Large intestine (tissue), 3 donors: ENCODE results near the gene GABPB2. TPM values are rescaled to one million over a fixed set of nuclear protein-coding genes. Genes with fewer than 3 reads are reported as not detected.
A peak's percentile ranks its signal among the peaks of the same experiment; 100 is the strongest.

Experiments used
- DNase-seq, 2 donors: peaks; one replicate each; pipeline versions ENCODE4 v3.0.0 to v3.0.0-alpha.2; 2013
- H3K27ac ChIP-seq: one replicate; pipeline ENCODE4 v1.5.1; 2013; ENCODE audit warnings: low read length
- H3K27me3 ChIP-seq: 2 replicates; pipeline ENCODE4 v1.6.1; 2013; ENCODE audit warnings: low read length; ENCODE audit not compliant: control insufficient read depth, insufficient read depth
- H3K36me3 ChIP-seq: 2 replicates; pipeline ENCODE4 v1.6.1; 2013; ENCODE audit warnings: low read length; ENCODE audit not compliant: control insufficient read depth, insufficient read depth
- H3K4me1 ChIP-seq: one replicate; pipeline ENCODE4 v1.6.1; 2013; ENCODE audit warnings: low read length; ENCODE audit not compliant: control insufficient read depth, insufficient read depth
- H3K4me3 ChIP-seq: one replicate; pipeline ENCODE4 v1.5.1; 2013; ENCODE audit warnings: low read length
- H3K9me3 ChIP-seq: one replicate; pipeline ENCODE4 v1.6.1; 2013; ENCODE audit warnings: mild to moderate bottlenecking, low read depth, low read length, moderate library complexity; ENCODE audit not compliant: control insufficient read depth
- WGBS: methylation state at CpG from one replicate; pipeline ENCODE4 v1.1.5; 2013; ENCODE audit warnings: low lambda C conversion rate; ENCODE audit not compliant: insufficient coverage; 5-methylcytosine and 5-hydroxymethylcytosine counted together
- polyA plus RNA-seq: library from polyadenylated mRNA; unstranded; fragments of 120-200 nt; gene quantifications from one replicate; pipeline ENCODE4 v1.2.1, GENCODE V29; 2013

GABPB2 gene
- polyA plus RNA-seq, 1 donor: 11.6 TPM

DNA sequence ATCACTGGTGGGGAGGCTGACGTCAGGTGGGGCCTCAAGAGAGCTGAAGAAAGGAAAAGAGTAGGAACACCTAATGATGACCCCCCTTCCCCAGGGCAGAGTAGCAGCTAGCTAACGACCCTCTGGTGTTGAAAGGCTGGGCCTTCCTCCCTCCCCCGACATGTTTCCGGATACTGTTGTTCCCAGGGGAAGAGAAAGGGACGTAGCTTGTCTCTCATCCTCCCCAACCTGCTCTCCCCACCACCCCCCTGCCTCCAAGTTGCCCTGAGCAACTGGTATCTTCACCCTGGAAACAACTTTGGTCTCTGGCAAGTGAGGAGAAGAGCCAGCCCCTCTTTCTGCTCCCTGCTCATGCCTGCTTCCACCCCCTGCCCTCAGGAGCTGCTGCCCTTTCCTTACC lies 73.4 kb downstream of the GABPB2 start:
- H3K27me3 ChIP-seq: peaks cover 4% of the 10 kb centered on the region
- no peak overlapping the region for H3K27ac ChIP-seq
- no CpG with 5 or more reads among the region's 5 CpGs for WGBS
- H3K36me3 ChIP-seq: peaks cover 16% of the 10 kb centered on the region
- H3K4me1 ChIP-seq: peaks cover 29% of the 10 kb centered on the region
- DNase-seq: no peak
- H3K9me3 ChIP-seq: no peaks in the 10 kb centered on the region
- no peak overlapping the region for H3K4me3 ChIP-seq

DNA sequence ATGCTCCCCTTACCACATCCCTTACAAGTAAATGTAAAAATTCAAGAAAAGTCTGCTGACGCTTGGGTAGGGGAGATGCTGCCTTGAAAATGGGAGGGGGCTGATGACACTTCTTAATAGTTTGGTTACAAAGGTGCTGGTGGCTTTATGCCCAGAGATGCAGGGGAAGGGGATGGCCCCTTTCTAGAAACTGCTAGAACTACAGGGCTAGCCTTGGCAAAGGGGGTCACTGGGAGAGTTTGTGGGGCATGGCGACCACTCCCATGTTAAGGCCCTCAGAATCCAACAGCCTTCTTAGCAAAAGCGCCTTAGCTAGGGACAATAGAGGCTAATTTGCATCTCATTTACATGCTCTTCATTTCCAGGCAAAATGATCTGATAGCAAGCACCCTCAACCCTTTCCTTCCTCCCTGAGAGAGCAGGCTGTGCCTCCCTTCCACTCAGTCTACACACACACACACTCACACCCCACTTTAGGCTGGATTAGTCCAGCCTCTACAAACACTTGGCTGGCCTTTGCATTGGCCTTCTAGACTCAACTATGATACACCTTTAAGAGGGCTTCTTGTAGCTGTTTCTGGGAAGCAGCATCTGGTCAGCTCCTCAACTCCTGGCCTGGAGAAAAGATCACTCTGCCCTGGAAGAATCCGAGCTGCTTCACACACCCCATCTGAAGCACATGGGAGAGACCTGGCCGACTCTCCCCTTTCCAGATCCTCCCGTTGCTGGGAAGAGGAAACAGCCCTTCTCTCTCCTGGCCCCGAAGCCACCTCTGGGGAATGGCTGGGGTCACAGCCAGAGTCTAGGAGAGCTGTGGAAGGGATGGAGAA lies 74.1 kb downstream of the GABPB2 start:
- H3K27ac ChIP-seq: no peak overlapping the region
- WGBS: 80% methylated on average over 1 of the region's 7 CpGs
- peaks cover 4% of the 10 kb centered on the region for H3K27me3 ChIP-seq
- peak overlapping the region; percentile 92 for H3K4me3 ChIP-seq
- no peaks in the 10 kb centered on the region for H3K9me3 ChIP-seq
- peaks cover 10% of the 10 kb centered on the region for H3K36me3 ChIP-seq
- no peak for DNase-seq
- peaks cover 29% of the 10 kb centered on the region for H3K4me1 ChIP-seq

GRCh38 chr1:151145304-151146071 lies 74.9 kb downstream of the GABPB2 start:
- Histone ChIP-seq H3K9me3 (no peaks in the 10 kb centered on the region), H3K4me3 (peak overlapping the region; percentile 92), H3K27me3 (peaks cover 4% of the 10 kb centered on the region), H3K36me3 (peaks cover 4% of the 10 kb centered on the region), H3K4me1 (peaks cover 29% of the 10 kb centered on the region), H3K27ac (no peak overlapping the region)
- DNase-seq: peak in 1 of 2 donors; percentile 63
- WGBS: 20% methylated on average over 1 of the region's 43 CpGs

GRCh38 chr1:151146072-151146411 lies 75.5 kb downstream of the GABPB2 start:
- H3K4me3 ChIP-seq: peak overlapping the region; percentile 92
- no peak for DNase-seq
- H3K9me3 ChIP-seq: no peaks in the 10 kb centered on the region
- H3K27ac ChIP-seq: peak overlapping the region; percentile 24
- H3K4me1 ChIP-seq: peaks cover 29% of the 10 kb centered on the region
- H3K27me3 ChIP-seq: peaks cover 4% of the 10 kb centered on the region
- WGBS: no CpG with 5 or more reads among the region's 26 CpGs
- H3K36me3 ChIP-seq: peaks cover 4% of the 10 kb centered on the region

GRCh38 chr1:151146412-151147131 lies 76.0 kb downstream of the GABPB2 start, which contains the start of gene SEMA6C:
SEMA6C (minus strand) TSS chr1:151146631; CDS start chr1:151142621, 4,010 bp downstream.
- Histone ChIP-seq H3K4me1 (peaks cover 29% of the 10 kb centered on the region), H3K36me3 (peaks cover 4% of the 10 kb centered on the region), H3K27me3 (peaks cover 4% of the 10 kb centered on the region), H3K4me3 (peak within 1 kb of the TSS; percentile 92), H3K27ac (peak within 1 kb of the TSS; percentile 62), H3K9me3 (no peaks in the 10 kb centered on the region)
- WGBS: no CpG with 5 or more reads among the region's 61 CpGs
- peak; percentile 92 to 96 for DNase-seq

- peaks cover 4% of the 10 kb centered on the region for H3K36me3 ChIP-seq
- no peak for DNase-seq
- no CpG with 5 or more reads among the region's 7 CpGs for WGBS
- H3K4me1 ChIP-seq: peaks cover 29% of the 10 kb centered on the region
- peaks cover 4% of the 10 kb centered on the region for H3K27me3 ChIP-seq
- H3K4me3 ChIP-seq: peak overlapping the region; percentile 92
- peak overlapping the region; percentile 62 for H3K27ac ChIP-seq
- H3K9me3 ChIP-seq: no peaks in the 10 kb centered on the region
Observed at GRCh38 chr1:151147132-151147503, 76.6 kb downstream of the GABPB2 start.

DNA sequence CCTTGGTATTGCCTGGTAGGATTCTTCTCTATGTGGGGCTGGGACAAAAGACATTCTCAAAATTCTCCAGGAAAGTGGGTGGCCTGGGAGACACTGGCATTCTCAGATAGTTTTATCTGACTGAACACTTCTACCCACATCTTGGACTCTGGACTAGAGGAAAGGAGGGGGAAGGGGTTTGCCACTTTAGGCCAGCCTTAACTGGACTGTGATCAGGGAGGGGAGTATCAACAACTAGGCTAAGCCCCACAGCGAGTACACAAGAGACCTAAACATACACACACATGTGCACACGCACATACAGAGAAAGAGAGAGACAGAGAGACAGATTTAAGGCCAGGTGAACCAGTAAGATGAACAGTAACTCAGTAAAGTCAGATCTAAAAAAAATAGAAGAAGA lies 77.1 kb downstream of the GABPB2 start:
- DNase-seq: peak; percentile 58 to 77
- Histone ChIP-seq H3K36me3 (no peaks in the 10 kb centered on the region), H3K4me3 (peak overlapping the region; percentile 92), H3K27ac (peak overlapping the region; percentile 62), H3K9me3 (no peaks in the 10 kb centered on the region), H3K4me1 (peaks cover 29% of the 10 kb centered on the region), H3K27me3 (peaks cover 4% of the 10 kb centered on the region)
- WGBS: no CpG with 5 or more reads among the region's 2 CpGs

- Histone ChIP-seq H3K27ac (no peak within 1 kb of the TSS), H3K9me3 (no peaks in the 10 kb centered on the region), H3K27me3 (no peaks in the 10 kb centered on the region), H3K4me3 (no peak within 1 kb of the TSS), H3K4me1 (peaks cover 4% of the 10 kb centered on the region), H3K36me3 (peaks cover 40% of the 10 kb centered on the region)
- no CpG with 5 or more reads among the region's 4 CpGs for WGBS
- DNase-seq: peak in 1 of 2 donors; percentile 41
Observed at GRCh38 chr1:151156515-151156819, 85.9 kb downstream of the GABPB2 start, which contains the start of gene TNFAIP8L2. TNFAIP8L2 (plus strand) TSS chr1:151156649; CDS start chr1:151158698, 2,049 bp downstream.

GRCh38 chr1:151157067-151157531 lies 86.5 kb downstream of the GABPB2 start:
- peaks cover 43% of the 10 kb centered on the region for H3K36me3 ChIP-seq
- DNase-seq: no peak
- WGBS: no CpG with 5 or more reads among the region's 6 CpGs
- H3K4me3 ChIP-seq: no peak overlapping the region
- peaks cover 4% of the 10 kb centered on the region for H3K4me1 ChIP-seq
- H3K27ac ChIP-seq: no peak overlapping the region
- no peaks in the 10 kb centered on the region for H3K9me3 ChIP-seq
- no peaks in the 10 kb centered on the region for H3K27me3 ChIP-seq

GRCh38 chr1:151158326-151158725 lies 87.8 kb downstream of the GABPB2 start:
- Histone ChIP-seq H3K9me3 (no peaks in the 10 kb centered on the region), H3K27me3 (no peaks in the 10 kb centered on the region), H3K4me3 (no peak overlapping the region), H3K36me3 (peaks cover 43% of the 10 kb centered on the region), H3K4me1 (peaks cover 4% of the 10 kb centered on the region), H3K27ac (no peak overlapping the region)
- DNase-seq: no peak
- WGBS: 100% methylated on average over 1 of the region's 5 CpGs
